Measurements from ENCODE around the gene METTL27.

METTL27 gene

DNA sequence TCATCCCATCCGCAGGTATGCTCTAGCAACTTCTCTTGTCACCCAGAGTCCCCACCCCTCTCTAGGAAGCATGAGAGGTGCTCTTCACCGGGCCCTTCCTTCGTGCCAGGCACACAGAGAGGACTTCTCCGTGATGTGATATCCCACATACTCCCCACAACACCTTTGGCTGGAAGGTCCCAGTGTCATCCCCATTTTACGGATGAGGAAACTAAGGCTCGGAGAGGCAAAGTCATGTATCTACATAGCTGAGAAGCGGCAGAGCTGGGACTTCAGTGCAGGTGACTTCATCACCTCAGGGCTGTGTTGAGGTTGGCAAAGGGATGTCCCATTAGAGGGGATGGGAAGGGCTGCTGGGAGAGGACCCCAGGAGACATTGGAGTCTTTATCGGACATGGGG, 34.0 kb upstream of the METTL27 start:
- Mint-ChIP-seq H3K27ac (no peak overlapping the region), H3K4me3 (no peak overlapping the region), H3K9me3 (no peaks in the 10 kb centered on the region), H3K4me1 (no peaks in the 10 kb centered on the region), H3K36me3 (no peaks in the 10 kb centered on the region)
- DNase-seq (ENCODE audit: low spot score in 2 of 2) (no peak), ATAC-seq (no peak)

DNA sequence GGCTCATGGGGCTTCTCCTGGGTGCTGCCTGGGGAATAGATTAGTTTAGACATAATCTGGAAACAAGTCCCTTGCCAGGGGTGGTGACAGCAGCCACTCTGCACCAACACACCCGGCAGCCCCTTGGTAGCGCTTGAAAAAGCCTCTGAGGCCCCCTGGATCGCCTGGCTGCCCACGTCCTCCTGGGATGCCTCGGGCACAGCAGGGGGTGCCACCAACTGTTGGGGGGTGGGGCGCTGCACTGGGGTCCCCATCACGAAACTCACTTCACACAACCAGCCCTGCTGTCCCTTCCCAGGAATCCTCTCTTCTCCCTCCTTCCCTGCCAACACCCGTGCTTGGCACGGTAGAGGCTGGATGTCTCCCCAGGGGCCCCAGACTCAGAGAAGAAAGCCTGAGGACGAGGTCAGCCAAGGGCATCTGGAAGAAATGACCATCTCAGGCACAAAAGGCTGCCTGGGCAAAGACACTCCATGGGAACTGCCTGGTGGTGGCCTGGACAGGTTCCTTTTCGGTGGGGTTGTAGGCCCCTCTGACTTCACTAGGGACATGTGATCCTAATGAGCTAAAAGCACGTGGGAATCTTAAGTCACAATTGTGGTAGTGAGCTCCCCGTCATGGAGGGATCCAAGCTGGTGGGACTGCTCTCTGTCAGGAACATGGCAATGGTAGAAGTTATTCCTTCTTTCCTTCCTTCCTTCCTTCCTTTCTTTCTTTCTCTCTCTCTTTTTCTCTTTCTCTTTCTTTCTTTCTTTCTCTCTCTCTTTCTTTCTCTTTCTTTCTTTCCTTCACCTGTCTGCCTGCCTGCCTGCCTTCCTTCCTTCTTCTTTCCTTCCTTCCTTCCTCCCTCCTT, 30.0 kb upstream of the METTL27 start:
- Mint-ChIP-seq H3K27ac (no peak overlapping the region), H3K36me3 (no peaks in the 10 kb centered on the region), H3K9me3 (no peaks in the 10 kb centered on the region), H3K4me1 (no peaks in the 10 kb centered on the region), H3K4me3 (no peak overlapping the region)
- ATAC-seq (no peak), DNase-seq (ENCODE audit: low spot score in 2 of 2) (no peak)

DNA sequence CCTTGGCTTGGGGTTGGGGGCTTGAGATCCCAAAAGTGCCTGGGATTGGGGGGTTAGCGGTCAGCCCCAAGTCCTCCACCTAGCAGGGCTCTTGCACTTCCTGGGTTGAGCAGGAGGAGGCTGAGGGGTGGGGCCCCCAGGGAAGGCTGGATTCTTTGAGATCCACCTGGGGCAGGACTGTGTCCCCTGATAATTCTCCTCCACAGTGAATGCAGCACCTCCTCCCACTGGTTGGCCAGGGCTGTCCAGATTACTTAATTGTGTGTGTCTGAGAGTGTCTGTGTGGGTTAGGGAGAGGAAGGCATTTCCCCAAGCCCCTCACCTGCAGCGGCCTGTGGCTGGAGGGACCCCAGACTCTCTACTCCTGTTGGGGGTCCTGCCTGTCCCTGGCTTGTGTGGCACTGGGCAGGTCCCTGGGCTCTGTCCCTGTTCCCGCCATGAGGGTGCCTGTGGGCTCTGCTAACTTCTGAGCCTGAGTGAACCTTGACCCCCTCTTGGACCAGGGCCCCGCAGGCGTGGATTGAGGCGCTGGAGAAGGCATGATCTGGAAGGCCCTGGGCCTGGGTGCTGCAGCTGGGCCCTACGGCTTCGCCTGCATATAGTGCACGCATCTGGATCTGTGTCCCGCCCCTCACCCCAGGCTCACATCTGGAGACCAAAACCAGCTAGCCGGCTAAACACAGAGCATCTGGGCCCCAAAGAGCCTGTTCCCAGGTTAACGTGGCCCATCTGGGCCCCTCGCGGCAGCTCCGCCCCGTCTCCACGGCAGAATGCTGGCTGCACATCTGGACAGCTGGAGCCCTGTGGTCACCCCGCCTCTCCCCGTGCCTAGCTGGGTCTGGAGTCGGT, 29.1 kb upstream of the METTL27 start:
- H3K9me3 Mint-ChIP-seq = no peaks in the 10 kb centered on the region
- H3K4me3 Mint-ChIP-seq = no peak overlapping the region
- H3K4me1 Mint-ChIP-seq = no peaks in the 10 kb centered on the region
- no peak for ATAC-seq
- DNase-seq (ENCODE audit: low spot score in 2 of 2) = no peak
- no peak overlapping the region for H3K27ac Mint-ChIP-seq
- no peaks in the 10 kb centered on the region for H3K36me3 Mint-ChIP-seq

DNA sequence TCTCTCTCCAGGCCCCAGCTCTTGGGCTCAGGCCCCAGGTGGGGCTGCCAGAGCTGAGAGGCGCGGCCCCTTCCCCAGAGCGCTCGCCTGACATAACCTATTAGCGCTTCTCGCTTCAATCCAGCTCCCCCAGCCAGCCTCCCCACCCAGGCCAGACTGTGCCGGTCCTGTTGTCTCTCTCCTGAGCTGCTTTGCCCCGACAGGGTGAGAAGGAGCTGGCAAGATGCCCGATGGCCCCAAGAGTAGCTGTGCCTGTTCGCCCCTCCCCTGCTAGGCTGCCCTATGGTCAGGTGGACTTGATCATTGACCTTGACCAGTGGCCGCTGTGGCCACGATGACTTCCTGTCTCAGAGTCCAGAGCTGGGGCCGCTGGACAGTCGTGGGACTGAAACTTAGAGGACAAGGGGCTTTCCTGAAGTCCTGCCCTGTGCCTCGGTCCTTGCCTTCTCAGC, 27.8 kb upstream of the METTL27 start:
- no peaks in the 10 kb centered on the region for H3K9me3 Mint-ChIP-seq
- ATAC-seq (no peak), DNase-seq (ENCODE audit: low spot score in 2 of 2) (no peak)
- no peaks in the 10 kb centered on the region for H3K4me1 Mint-ChIP-seq
- H3K27ac Mint-ChIP-seq = no peak overlapping the region
- no peak overlapping the region for H3K4me3 Mint-ChIP-seq
- H3K36me3 Mint-ChIP-seq = no peaks in the 10 kb centered on the region

DNA sequence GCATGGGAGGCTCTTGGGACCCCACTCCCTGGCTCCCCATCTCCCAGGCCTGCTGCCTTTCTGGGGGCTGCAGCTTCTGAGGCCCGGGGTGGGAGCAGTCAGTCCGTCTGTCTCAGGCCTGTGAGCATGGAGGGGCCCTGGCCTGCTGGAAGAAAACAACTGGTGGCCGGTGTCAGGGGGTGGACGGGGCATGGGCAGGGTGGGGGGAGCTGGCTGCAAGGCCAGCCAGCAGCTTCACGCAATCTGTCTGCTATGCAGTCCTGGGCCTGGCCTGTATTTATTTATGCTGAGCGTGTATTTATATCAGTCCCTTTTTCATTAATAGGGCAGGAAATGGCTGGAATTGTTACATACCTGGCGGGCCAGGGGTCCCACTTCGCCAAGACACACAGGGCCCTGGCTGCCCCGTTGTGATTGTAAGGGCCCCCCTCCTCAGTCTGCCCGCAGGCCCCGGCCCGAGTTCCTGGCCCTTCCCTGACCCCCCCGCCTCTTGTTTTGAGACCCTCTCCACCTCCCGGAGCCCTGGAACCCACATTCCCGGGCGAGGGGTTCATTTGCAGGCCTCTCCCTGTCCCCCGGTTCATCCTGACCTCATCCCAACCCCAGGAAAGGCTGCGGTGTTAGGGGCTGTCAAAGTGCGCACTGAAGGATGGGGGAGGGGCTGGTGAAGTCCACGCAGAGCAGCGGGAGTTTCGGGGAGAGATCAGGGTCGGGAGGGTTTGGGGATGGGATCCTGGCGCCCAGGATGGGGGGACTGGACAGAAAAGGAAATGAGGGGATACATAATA, 26.9 kb upstream of the METTL27 start:
- no peaks in the 10 kb centered on the region for H3K9me3 Mint-ChIP-seq
- no peak overlapping the region for H3K4me3 Mint-ChIP-seq
- ATAC-seq = no peak
- H3K4me1 Mint-ChIP-seq = no peaks in the 10 kb centered on the region
- no peak overlapping the region for H3K27ac Mint-ChIP-seq
- no peak for DNase-seq (ENCODE audit: low spot score in 2 of 2)
- H3K36me3 Mint-ChIP-seq = no peaks in the 10 kb centered on the region

DNA sequence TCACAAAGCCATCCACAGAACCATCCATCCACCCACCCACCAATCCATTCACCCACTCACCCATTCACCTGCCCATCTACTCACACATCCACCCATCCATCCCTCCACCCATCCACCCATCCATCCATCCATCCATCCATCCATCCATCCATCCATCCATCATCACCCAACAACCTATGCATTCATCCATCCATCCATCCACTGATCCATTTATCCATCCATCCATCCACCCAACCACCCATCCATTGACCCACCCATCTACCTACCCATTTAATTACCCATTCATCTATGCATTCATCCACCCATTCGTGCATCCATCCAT, 24.1 kb upstream of the METTL27 start:
- Mint-ChIP-seq H3K27ac (no peak overlapping the region), H3K4me3 (no peak overlapping the region), H3K4me1 (no peaks in the 10 kb centered on the region), H3K36me3 (no peaks in the 10 kb centered on the region), H3K9me3 (no peaks in the 10 kb centered on the region)
- no peak for ATAC-seq
- no peak for DNase-seq (ENCODE audit: low spot score in 2 of 2)

DNA sequence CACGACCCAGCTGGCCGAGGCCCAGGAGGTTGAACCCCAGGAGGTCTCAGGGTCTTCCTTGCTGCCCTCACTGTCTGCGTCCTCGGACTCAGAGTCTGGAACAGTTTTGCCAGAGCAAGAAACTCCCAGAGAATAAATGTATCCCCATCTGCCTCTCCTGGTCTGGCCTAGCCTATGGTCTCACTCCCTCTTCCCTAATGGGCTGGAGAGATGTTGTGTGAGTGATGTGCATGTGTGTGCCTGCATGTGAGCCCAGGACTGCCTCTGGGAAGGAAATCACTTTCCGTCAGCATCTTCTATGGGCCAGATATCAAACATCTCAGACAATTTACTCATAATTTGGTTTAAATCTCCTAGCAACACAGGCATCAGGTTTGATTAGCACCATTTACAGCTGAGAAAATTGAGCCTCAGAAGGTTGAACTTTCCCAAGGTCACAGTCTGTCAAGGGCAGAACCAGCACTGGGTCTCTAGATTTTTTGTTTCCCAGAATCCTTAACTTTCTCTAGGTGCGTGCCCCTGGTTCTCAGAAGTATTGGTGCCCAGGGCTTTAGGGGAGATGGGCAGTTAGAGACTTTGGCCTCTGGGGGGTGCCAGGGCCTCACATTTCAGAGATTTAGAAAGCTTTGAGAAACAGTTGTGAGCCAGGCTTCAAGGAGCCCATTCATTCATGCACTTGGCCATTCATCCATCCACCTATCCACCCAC, 23.6 kb upstream of the METTL27 start:
- Mint-ChIP-seq H3K36me3 (no peaks in the 10 kb centered on the region), H3K4me3 (no peak overlapping the region), H3K27ac (no peak overlapping the region), H3K9me3 (no peaks in the 10 kb centered on the region), H3K4me1 (no peaks in the 10 kb centered on the region)
- ATAC-seq (no peak), DNase-seq (ENCODE audit: low spot score in 2 of 2) (no peak)

DNA sequence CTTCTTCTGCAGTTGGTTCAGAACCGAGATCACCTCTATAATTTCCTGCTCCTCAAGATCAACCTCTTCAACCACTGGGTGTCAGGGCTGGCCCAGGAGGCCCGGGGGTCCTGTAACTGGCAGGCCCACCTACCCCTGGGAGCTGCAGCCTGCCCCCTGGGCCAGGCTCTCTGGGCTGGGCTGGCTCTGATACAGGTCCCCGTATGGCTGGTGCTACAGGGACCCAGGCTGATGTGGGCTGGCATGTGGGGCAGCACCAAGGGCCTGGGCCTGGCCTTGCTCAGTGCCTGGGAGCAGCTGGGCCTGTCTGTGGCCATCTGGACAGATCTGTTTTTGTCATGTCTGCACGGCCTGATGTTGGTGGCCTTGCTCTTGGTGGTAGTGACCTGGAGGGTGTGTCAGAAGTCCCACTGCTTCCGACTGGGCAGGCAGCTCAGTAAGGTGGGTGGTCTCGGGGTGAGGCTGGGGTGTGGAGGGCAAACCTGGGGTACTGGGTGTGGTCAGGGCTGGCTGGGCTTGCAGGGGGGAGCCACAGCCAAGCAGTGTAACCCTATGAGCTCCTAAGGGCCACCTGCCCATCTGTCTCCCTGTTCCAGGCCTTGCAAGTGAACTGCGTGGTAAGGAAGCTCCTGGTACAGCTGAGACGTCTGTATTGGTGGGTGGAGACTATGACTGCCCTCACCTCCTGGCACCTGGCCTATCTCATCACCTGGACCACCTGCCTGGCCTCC, 22.8 kb upstream of the METTL27 start:
- no peaks in the 10 kb centered on the region for H3K9me3 Mint-ChIP-seq
- ATAC-seq (peak; percentile 12), DNase-seq (ENCODE audit: low spot score in 2 of 2) (no peak)
- H3K4me3 Mint-ChIP-seq = no peak overlapping the region
- no peaks in the 10 kb centered on the region for H3K36me3 Mint-ChIP-seq
- H3K27ac Mint-ChIP-seq = no peak overlapping the region
- H3K4me1 Mint-ChIP-seq = no peaks in the 10 kb centered on the region

DNA sequence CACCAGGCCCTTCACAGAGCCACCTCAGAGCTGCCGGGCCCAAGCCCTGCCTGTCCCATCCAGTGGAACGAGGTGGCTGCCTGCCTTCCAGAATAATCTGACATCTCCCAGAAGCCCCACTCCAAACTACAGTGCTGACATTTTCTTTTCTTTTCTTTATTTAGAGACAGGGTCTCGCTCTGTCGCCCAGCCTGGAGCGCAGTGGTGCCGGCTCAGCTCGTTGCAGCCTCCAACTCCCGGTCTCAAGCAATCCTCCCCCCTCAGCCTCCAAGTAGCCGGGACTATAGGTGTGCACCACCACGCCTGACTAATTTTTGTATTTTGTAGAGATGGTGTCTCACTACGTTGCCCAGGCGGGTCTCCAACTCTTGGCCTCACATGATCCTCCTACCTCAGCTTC, 19.0 kb upstream of the METTL27 start:
- no peak for DNase-seq (ENCODE audit: low spot score in 2 of 2)
- ATAC-seq = no peak
- Mint-ChIP-seq H3K4me1 (no peaks in the 10 kb centered on the region), H3K9me3 (no peaks in the 10 kb centered on the region), H3K27ac (no peak overlapping the region), H3K4me3 (no peak overlapping the region), H3K36me3 (no peaks in the 10 kb centered on the region)

DNA sequence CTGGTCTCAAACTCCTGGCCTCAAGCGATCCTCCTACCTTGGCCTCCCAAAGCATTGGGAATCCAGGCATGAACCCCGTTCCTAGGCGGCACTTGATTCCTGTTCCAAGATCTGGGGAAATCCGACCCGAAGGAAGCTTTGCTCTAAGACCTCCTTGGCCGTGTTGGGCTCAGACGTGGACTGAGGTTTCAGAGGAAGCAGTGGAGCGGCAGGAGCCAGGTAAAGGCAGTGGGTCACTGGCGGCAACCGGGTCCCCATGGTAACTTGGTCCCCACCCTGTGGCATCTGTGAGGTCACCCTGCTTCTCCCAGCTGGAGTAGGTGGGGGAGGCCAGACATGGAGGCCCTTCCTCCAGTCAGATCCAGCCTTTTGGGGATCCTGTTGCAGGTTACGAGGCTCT, 18.5 kb upstream of the METTL27 start, which contains the start of gene TMEM270:
Gene TMEM270, plus strand, starts transcription at position 301 of the 400 bp plus-strand sequence. Its CDS starts 36 bp downstream, at position 337.
- ATAC-seq = no peak
- Mint-ChIP-seq H3K36me3 (no peaks in the 10 kb centered on the region), H3K27ac (no peak within 1 kb of the TSS), H3K4me3 (no peak within 1 kb of the TSS), H3K4me1 (peaks cover under 1% of the 10 kb centered on the region), H3K9me3 (no peaks in the 10 kb centered on the region)
- DNase-seq (ENCODE audit: low spot score in 2 of 2) = no peak

DNA sequence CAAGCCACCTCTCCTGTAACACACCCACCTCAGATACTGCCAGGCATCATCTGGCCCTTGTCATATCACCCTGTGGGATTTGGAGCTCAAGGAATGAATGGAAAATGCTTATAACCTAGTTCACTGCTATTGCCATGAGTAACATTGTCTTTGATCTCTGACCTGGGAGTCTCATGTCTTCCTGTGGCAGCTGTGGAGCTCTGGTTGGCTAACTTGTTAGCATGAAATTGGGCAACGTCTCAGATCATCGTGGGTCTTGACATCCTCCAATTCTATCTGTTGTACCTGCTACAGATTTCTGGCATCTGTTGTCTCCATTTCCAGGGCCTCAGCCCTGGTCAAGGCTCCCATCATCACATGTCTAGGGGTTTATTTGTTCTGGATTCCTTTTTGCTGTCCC, 16.5 kb upstream of the METTL27 start:
- H3K4me1 Mint-ChIP-seq = peaks cover 10% of the 10 kb centered on the region
- no peak overlapping the region for H3K4me3 Mint-ChIP-seq
- H3K36me3 Mint-ChIP-seq = no peaks in the 10 kb centered on the region
- DNase-seq (ENCODE audit: low spot score in 2 of 2) (no peak), ATAC-seq (no peak)
- H3K9me3 Mint-ChIP-seq = no peaks in the 10 kb centered on the region
- no peak overlapping the region for H3K27ac Mint-ChIP-seq

DNA sequence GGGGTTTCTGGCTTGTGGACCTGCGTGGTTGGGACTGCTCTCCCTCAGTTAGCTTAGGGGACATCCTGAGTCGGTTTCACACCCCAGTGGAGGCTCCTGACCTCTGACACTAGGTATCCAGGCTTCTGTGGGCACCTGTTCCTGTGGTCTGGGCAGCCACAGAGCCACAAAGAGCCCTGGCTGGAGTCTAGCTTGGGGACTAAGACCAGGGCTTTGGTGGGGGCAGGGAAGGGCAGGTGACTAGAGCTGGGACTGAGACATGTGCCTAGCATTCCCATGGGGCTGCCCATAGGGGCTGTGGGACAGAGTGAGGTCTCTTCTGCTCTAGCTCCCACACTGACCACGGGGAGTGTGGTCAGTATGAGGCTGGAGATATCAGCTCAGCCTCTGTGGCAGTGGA, 14.6 kb upstream of the METTL27 start:
- no peak for DNase-seq (ENCODE audit: low spot score in 2 of 2)
- peak overlapping the region; percentile 75 for H3K27ac Mint-ChIP-seq
- H3K4me3 Mint-ChIP-seq = no peak overlapping the region
- H3K4me1 Mint-ChIP-seq = peaks cover 15% of the 10 kb centered on the region
- ATAC-seq = no peak
- no peaks in the 10 kb centered on the region for H3K9me3 Mint-ChIP-seq
- no peaks in the 10 kb centered on the region for H3K36me3 Mint-ChIP-seq

DNA sequence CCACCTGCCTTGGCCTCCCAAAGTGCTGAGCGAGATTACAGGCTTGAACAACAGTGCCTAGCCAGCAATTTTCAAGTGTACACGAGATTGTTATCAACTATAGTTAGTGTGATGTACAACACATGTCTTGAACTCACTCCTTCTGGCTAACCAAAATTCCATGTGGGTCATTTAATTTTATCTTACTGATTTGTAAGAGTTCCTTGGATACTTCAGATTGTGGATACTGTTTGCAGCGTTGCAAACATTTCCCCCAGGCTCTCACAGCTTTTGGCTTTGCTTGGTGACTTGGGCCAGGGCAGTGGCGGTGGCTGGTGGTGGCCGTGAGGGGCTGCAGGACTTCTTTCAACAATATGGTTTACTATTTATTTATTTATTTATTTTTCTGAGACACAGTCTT, 10.2 kb upstream of the METTL27 start:
- peak overlapping the region; percentile 79 for H3K27ac Mint-ChIP-seq
- H3K4me3 Mint-ChIP-seq = no peak overlapping the region
- H3K4me1 Mint-ChIP-seq = peaks cover 29% of the 10 kb centered on the region
- DNase-seq (ENCODE audit: low spot score in 2 of 2) = no peak
- H3K9me3 Mint-ChIP-seq = no peaks in the 10 kb centered on the region
- H3K36me3 Mint-ChIP-seq = no peaks in the 10 kb centered on the region
- ATAC-seq = no peak

Data from stimulated activated effector memory CD8-positive, alpha-beta T cell treated with anti-CD3 and anti-CD28 coated beads, Interleukin-12 subunit alpha, Interleukin-12 subunit beta, amount 100 ng/mL, for 72 hours (primary cell).